Smooth muscle cell (in vitro differentiated cells): Measurements from ENCODE around the gene FAM167B. TPM values are rescaled to one million over a fixed set of nuclear protein-coding genes. Genes with fewer than 3 reads are reported as not detected.
A peak's percentile ranks its signal among the peaks of the same experiment; 100 is the strongest.

Experiments
- DNase-seq: peaks from one replicate; lab custom pipeline; 2025; ENCODE audit not compliant: unreplicated experiment; lab: John Stamatoyannopoulos, UW
- H2AFZ ChIP-seq: fragments of 200-600 bp; sonication (generic); 2 replicates; pipeline ENCODE4 v1.6.0; 2016; ENCODE audit warnings: antibody characterized with exemption, low read depth, mild to moderate bottlenecking
- H3F3A ChIP-seq: fragments of 200-600 bp; sonication (generic); 2 replicates; pipeline ENCODE4 v1.6.0; 2017; ENCODE audit warnings: antibody characterized with exemption, low read depth
- H3K27ac ChIP-seq: fragments of 200-600 bp; sonication (generic); 2 replicates; pipeline ENCODE4 v1.5.1; 2016; ENCODE audit warnings: low read depth, mild to moderate bottlenecking
- H3K27me3 ChIP-seq: fragments of 200-600 bp; sonication (generic); 2 replicates; pipeline ENCODE4 v1.6.1; 2016; ENCODE audit warnings: low read depth, mild to moderate bottlenecking
- H3K36me3 ChIP-seq: fragments of 200-600 bp; sonication (generic); 2 replicates; pipeline ENCODE4 v1.5.1; 2016; ENCODE audit warnings: low read depth
- H3K4me1 ChIP-seq: fragments of 200-600 bp; sonication (generic); 2 replicates; pipeline ENCODE4 v1.5.1; 2016; ENCODE audit warnings: low read depth
- H3K4me2 ChIP-seq: fragments of 200-600 bp; sonication (generic); 2 replicates; pipeline ENCODE4 v1.6.0; 2016; ENCODE audit warnings: mild to moderate bottlenecking
- H3K4me3 ChIP-seq: fragments of 200-600 bp; sonication (generic); 2 replicates; pipeline ENCODE4 v1.5.1; 2016; ENCODE audit warnings: mild to moderate bottlenecking
- H3K79me2 ChIP-seq: fragments of 200-600 bp; sonication (generic); 2 replicates; pipeline ENCODE4 v1.6.0; 2016; ENCODE audit warnings: low read depth, mild to moderate bottlenecking
- H3K9ac ChIP-seq: fragments of 200-600 bp; sonication (generic); 2 replicates; pipeline ENCODE4 v1.6.0; 2016; ENCODE audit warnings: low read depth
- H3K9me3 ChIP-seq: fragments of 200-600 bp; sonication (generic); replicated peaks from 2 replicates; pipeline ENCODE4 v1.5.1; 2016; ENCODE audit warnings: low read depth
- H4K20me1 ChIP-seq: fragments of 200-600 bp; sonication (generic); 2 replicates; pipeline ENCODE4 v1.6.0; 2016; ENCODE audit warnings: low read depth
- CTCF ChIP-seq: fragments of 200-600 bp; sonication (generic); IDR thresholded peaks from 2 replicates; pipeline ENCODE4 v1.5.1; 2017; ENCODE audit warnings: borderline replicate concordance, mild to moderate bottlenecking, antibody characterized with exemption; ENCODE audit not compliant: insufficient read depth, poor library complexity, severe bottlenecking
- WGBS: methylation state at CpG from one replicate; pipeline ENCODE4 v1.1.7; 2016; ENCODE audit warnings: low lambda C conversion rate; 5-methylcytosine and 5-hydroxymethylcytosine counted together
- polyA plus RNA-seq: library from polyadenylated mRNA; unstranded; fragments of >200 nt; fragmentation: Nextera tagmentation; extraction: Ambion mirVana; gene quantifications from 2 replicates; pipeline ENCODE4 v1.2.1, GENCODE V29; 2016
- total RNA-seq: library from RNA; depleted of rRNA; stranded (reverse); fragments of >200 nt; gene quantifications from 2 replicates; pipeline ENCODE4 v1.2.3, GENCODE V29; 2014

The FAM167B gene
- total and polyA plus RNA-seq, 2 experiments from 2014 or later = not detected

- H2AFZ ChIP-seq = peak overlapping the region; percentile 91
- DNase-seq = peak; percentile 30
- peak overlapping the region; percentile 70 for H3K9ac ChIP-seq
- H3K27me3 ChIP-seq = no peaks in the 10 kb centered on the region
- H3K27ac ChIP-seq = peak overlapping the region; percentile 46
- H3F3A ChIP-seq = peaks cover 21% of the 10 kb centered on the region
- no peaks in the 10 kb centered on the region for H4K20me1 ChIP-seq
- TF ChIP-seq CTCF = no peak
- H3K9me3 ChIP-seq = no peaks in the 10 kb centered on the region
- H3K4me1 ChIP-seq = peaks cover 19% of the 10 kb centered on the region
- H3K4me3 ChIP-seq = peak overlapping the region; percentile 65
- H3K79me2 ChIP-seq = no peaks in the 10 kb centered on the region
- H3K36me3 ChIP-seq = no peaks in the 10 kb centered on the region
- peak overlapping the region; percentile 89 for H3K4me2 ChIP-seq
- 1% methylated on average over 54 of the region's 55 CpGs for WGBS
Measured at GRCh38 chr1:32241001-32241763, 5.8 kb upstream of the FAM167B start.

- H3K4me1 ChIP-seq = peaks cover 19% of the 10 kb centered on the region
- H3K27ac ChIP-seq = no peak overlapping the region
- no peaks in the 10 kb centered on the region for H3K9me3 ChIP-seq
- H2AFZ ChIP-seq = no peak overlapping the region
- no peak overlapping the region for H3K9ac ChIP-seq
- peaks cover 12% of the 10 kb centered on the region for H3F3A ChIP-seq
- H3K4me2 ChIP-seq = no peak overlapping the region
- no peak for DNase-seq
- H3K79me2 ChIP-seq = no peaks in the 10 kb centered on the region
- no peak for TF ChIP-seq CTCF
- 34% methylated on average over 7 of the region's 7 CpGs for WGBS
- H3K4me3 ChIP-seq = no peak overlapping the region
- no peaks in the 10 kb centered on the region for H4K20me1 ChIP-seq
- H3K36me3 ChIP-seq = no peaks in the 10 kb centered on the region
- no peaks in the 10 kb centered on the region for H3K27me3 ChIP-seq
Measured at GRCh38 chr1:32242341-32242851, 4.6 kb upstream of the FAM167B start.

DNA sequence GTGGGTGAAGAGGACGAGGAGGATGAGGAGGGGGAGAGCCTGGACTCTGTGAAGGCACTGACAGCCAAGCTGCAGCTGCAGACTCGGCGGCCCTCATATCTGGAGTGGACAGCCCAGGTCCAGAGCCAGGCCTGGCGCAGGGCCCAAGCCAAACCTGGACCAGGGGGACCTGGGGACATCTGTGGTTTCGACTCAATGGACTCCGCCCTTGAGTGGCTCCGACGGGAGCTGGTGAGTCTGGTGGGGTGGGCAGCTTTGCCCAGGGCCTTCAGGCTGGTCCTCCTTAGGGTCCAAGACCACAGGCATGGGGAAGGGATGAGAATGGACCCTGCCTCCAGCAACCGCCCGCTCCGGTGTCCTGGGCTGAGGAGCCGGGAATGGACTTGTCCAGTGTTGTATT is 430 bp downstream of the FAM167B start:
- Histone ChIP-seq H3K27me3 (no peaks in the 10 kb centered on the region), H3K4me3 (no peak overlapping the region), H3K4me2 (no peak overlapping the region), H3K9ac (no peak overlapping the region), H3K27ac (no peak overlapping the region), H3K79me2 (no peaks in the 10 kb centered on the region), H3K4me1 (peaks cover 5% of the 10 kb centered on the region), H3K9me3 (no peaks in the 10 kb centered on the region), H3F3A (no peaks in the 10 kb centered on the region), H2AFZ (no peak overlapping the region), H3K36me3 (no peaks in the 10 kb centered on the region), H4K20me1 (no peaks in the 10 kb centered on the region)
- no peak for TF ChIP-seq CTCF
- 91% methylated on average over 12 of the region's 12 CpGs for WGBS
- DNase-seq = no peak
